Choroid plexus epithelial cell (primary cell): ENCODE measurements around the gene WARS2.

Experiments
- DNase-seq: peaks from one replicate; pipeline ENCODE4 v3.0.0-alpha.2; 2010; ENCODE audit warnings: low read depth
- H3K4me3 ChIP-seq: 2 replicates; pipeline ENCODE4 v1.5.1; 2011; ENCODE audit warnings: low read depth, mild to moderate bottlenecking, control low read depth, low read length, moderate library complexity
- CTCF ChIP-seq: conservative IDR thresholded peaks from 2 replicates; pipeline ENCODE4 v1.5.1; 2011; ENCODE audit warnings: low read depth, mild to moderate bottlenecking, control low read depth, inconsistent platforms, low read length, moderate library complexity

The WARS2 gene

GRCh38 chr1:119012383-119012782 lies 128.1 kb downstream of the WARS2 start:
- DNase-seq: no peak
- no peak for TF ChIP-seq CTCF
- no peak overlapping the region for H3K4me3 ChIP-seq

GRCh38 chr1:119011706-119012105 lies 128.7 kb downstream of the WARS2 start:
- TF ChIP-seq CTCF: no peak
- peak; percentile 40 for DNase-seq
- H3K4me3 ChIP-seq: no peak overlapping the region

GRCh38 chr1:119011116-119011515 lies 129.3 kb downstream of the WARS2 start:
- no peak for DNase-seq
- H3K4me3 ChIP-seq: no peak overlapping the region
- no peak for TF ChIP-seq CTCF

- TF ChIP-seq CTCF: no peak
- no peak overlapping the region for H3K4me3 ChIP-seq
- DNase-seq: peak; percentile 42
These were observed 130.3 kb downstream of the WARS2 start for GRCh38 chr1:119010201-119010600.

GRCh38 chr1:119009312-119009655 lies 131.2 kb downstream of the WARS2 start:
- peak; percentile 62 for DNase-seq
- H3K4me3 ChIP-seq: no peak overlapping the region

GRCh38 chr1:119008483-119009311 lies 131.8 kb downstream of the WARS2 start:
- peak; percentile 62 for TF ChIP-seq CTCF
- peak overlapping the region; percentile 53 for H3K4me3 ChIP-seq
- DNase-seq: peak; percentile 91

More at GRCh38 chr1:119009312-119009655, 131.2 kb downstream of the WARS2 start:
- no peak for TF ChIP-seq CTCF
